CD4-positive, alpha-beta T cell treated with Interferon gamma for 1 hour (primary cell): ENCODE results near the gene AKR1B15.
A peak's percentile ranks its signal among the peaks of the same experiment; 100 is the strongest.
"Not testable (repeated sequence)": the region's sequence is repeated elsewhere in the genome, so short reads cannot be mapped to it uniquely, and the experiment has no call there.

Experiments used
- DNase-seq: peaks from one replicate; pipeline ENCODE4 v3.0.0-alpha.2; 2020

The AKR1B15 gene

DNA sequence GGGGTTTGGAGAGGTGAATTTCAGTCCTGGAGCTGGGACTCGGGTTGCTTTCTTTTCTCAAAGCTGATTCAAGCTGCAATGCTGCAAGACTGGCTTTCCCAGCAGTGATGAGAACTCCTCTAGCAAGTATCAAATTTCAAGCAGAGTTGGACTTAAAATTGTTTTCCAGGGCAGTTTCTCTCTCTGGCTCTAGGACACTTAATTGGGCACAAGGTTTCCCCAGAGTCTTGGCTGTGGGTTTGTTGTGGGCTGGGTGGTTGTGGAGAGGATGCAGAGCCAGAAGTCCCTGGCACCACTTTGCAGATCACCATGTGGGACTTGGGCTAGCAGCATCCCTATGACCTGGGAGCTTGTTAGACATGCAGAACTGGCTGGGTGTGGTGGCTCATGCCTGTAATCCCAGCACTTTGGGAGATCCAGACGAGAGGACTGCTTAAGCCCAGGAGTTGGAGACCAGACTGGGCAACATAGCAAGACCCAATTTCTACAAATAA lies 16.8 kb downstream of the AKR1B15 start:
- DNase-seq = no peak

DNA sequence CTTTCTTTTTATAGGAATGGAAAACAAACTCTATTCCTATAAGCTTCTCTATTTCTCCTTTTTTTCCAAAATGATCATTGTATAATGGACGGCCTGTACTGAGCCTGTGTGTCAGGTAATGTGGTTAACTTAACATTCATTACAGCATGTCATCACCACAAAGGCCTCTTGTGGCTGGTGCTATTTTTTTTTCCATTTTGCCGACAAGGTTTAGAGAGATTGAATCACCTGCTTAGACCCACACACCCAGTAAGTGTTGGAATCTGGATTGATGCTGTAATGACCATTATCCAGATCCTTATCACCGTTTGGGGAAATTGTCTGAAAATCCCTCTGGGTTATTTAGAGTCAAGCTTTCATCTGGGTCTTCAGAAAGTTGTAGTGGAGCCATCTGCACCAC lies 18.5 kb downstream of the AKR1B15 start:
- DNase-seq = no peak

DNA sequence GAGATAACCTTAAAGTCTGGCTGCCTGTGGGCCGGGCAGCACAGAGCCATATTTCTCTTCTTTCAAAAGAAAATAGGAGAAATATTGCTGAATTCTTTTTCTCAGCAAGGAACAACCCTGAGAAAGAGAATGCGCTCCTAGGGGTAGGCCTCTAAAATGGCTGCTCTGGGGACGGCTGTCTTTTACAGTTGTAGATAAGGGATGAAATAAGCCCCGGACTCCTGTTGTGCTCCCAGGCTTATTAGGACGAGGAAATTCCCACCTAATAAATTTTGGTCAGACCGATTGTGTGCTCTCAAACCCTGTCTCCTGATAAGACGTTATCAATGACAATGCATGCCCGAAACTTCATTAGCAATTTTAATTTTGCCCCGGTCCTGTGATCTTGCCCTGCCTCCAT lies 21.1 kb downstream of the AKR1B15 start:
- DNase-seq = not testable (repeated sequence)

DNA sequence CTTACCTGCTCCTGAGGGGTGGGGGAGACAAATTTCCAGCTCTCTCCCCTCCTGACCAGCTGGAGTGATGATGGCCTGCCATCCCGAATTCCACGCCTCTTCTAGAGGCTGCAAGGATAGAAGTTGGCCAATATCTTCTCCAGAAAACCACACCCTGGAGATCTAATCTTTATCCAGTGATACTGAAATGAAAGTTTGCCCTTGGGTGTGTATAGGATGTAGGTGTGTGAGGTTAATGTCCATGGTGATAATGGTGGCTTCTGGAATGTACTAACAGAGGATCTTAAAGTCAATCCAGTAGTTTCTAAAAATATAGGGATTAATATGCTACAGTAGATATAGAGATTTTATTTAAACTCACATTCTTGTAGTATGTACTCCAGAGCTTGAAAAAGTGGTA lies 22.2 kb downstream of the AKR1B15 start:
- no peak for DNase-seq

DNA sequence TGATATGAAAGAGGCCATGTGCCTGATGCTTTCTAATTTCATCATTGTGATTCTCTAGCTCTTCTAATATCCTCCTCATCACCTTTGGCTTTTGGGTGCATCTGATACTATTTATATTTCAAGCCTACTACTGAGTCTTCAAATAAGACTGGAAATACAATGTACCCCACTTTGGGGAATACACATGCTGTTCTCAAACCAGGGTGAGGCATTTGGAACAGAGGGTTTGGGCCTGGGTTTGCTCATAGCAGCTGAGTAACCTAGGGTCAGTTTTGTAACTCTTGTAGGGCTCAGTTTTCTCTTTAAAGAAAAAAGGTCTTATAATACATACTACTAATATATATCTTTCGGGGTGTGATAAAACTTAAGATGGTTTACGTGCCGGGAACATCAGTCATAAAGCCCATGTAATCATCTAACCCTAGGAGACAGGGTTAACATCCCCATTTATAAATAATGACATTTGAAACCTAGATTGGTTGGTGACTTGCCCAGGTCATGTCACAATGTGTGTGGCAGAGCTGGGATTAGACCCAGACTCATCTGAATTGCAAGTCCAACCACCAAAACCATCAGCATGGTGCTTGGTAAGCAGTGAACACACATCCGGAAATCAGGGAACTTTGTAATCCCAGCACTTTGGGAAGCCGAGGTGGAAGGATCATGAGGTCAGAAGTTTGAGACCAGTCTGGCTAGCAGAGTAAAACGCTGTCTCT lies 23.0 kb downstream of the AKR1B15 start:
- DNase-seq = no peak

DNA sequence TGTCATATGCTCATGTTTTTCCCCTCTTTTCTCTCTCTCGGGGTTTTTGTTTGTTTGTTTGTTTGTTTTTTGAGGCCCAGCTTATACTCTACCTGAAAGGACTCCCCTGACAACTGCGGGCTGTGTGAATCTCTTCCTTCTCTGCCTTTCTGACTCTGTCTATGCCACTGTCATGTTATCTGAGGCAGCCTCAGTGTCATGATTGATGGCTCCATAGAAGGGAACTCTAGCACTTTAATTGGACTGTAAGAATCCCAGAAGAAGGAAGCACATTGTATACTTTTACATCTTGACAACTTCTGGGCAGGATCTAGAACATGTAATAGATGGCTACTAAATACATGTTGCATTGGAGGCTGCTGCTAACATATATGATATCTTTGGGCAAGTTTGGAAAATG lies 25.4 kb downstream of the AKR1B15 start:
- DNase-seq = no peak

DNA sequence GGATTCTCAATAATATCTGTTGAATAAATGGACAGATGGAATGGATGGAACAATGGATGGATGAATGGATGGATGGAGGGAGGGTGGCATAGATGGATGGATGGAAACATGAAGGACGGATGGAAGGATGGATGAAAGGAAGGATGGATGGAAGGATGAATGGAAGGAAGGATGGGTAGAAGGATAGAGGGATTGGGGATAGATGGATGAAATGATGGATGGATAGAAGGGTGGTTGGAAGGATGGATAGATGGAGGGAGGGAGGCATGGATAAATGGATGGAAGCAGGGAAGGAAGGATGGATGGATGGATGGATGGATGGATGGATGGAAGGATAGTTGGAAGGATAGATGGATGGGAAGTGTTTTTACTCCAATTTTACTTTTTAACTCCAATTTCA lies 35.4 kb downstream of the AKR1B15 start:
- DNase-seq = no peak

DNA sequence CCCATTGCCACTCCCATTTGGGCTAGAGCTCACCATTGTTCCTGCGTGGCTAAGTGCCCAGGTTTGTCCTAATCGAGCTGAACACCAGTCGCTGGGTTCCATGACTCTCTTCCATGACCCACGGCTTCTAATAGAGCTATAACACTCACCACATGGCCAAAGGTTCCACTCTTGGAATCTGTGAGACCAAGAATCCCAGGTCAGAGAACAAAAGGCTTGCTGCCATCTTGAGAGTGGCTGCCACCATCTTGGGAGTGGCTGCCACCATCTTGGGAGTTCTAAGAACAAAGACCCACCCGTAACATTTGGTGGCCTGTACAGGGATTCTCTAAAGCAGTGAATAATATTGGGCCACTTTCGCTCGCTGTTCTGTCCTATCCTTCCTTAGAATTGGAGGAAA lies 37.0 kb downstream of the AKR1B15 start:
- no peak for DNase-seq

DNA sequence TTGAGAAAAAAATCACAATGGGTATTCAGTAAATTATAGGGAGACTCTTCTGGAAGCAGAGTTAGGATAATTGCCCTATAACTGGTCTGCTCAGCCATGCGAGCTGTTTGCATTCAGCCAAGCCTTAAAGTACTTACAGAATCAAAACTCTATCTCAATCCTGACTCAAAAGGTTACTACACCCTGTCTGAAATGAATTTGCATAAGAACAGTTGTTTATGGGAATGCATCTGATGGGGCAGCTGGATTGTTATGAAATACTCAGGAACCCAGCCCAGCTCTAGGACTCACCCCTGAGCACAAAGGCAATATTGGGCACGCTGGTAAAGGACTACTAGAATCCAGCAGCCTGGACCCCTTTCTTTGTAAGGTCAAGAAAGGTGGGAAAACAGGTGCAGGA lies 38.8 kb downstream of the AKR1B15 start:
- no peak for DNase-seq

DNA sequence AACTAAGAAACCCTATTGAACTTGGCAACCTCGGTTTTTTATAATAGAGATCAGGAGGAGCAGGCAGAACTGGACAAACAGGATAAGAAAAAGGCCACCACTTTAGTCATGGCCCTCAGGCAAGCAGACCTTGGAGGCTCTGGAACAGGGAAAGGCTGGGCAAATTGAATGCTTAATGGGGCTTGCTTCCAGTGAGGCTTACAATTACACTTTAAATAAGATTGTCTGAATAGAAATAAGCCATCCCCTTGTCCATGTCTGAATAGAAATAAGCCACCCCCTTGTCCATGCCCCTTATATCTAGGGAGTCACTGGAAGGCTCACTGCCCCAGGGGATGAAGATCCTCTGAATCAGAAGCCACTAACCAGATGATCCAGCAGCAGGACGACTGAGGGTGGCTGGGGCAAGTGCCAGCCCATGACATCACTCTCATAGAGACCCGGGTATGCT lies 40.6 kb downstream of the AKR1B15 start:
- DNase-seq = no peak

DNA sequence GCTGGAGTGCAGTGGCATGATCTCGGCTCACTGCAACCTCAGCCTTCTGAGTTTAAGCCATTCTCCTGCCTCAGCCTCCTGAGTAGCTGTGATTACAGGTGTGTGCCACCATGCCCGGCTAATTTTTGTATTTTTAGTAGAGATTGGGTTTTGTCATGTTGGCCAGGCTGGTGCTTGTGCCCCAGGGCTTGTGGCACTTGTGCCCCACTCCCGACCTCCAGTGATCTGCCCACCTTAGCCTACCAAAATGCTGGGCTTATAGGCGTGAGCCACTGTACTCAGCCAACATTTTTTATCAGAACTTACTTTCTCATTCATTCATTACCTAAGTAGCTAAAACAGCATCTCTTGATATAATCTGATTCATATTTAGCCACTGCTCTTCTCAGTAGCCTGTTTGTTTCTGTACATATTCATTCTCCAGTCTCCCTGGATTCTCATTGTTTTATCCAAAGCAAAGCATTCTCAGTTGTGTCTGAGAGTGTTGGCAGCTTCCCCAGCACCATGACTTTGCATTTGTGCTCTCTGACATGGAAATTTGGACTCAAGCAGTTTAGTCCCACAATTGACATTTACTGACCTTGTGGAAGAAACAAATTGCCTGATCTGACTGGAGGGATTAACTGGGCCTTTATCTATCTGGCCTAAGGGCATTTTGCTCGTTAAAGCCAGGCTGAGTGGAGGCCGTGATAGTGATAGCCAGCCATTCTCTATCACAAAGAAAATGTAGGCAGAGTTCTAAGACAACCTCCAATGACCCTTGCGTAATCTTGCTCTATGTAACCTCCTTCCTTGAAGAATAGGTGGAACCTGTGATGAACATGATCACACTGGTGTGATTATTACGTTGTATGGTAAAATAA lies 44.9 kb downstream of the AKR1B15 start:
- no peak for DNase-seq

DNA sequence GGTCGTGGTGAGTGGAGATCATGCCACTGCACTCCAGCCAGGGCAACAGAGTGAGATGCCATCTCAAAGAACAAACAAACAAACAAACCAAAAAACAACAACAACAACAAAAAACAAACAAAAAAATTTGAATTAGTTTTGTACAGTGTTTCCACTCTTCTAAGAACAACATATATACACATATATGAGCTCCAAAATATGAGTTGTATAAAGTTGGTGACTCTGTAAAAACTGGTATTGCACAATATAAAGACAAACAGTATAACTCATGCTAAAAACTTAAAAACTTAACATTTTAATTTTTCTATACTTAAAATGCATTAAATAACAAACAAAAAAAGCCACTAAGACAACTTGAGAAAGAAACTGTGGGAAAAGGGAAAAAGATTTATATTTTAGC lies 46.0 kb downstream of the AKR1B15 start:
- DNase-seq = no peak

DNA sequence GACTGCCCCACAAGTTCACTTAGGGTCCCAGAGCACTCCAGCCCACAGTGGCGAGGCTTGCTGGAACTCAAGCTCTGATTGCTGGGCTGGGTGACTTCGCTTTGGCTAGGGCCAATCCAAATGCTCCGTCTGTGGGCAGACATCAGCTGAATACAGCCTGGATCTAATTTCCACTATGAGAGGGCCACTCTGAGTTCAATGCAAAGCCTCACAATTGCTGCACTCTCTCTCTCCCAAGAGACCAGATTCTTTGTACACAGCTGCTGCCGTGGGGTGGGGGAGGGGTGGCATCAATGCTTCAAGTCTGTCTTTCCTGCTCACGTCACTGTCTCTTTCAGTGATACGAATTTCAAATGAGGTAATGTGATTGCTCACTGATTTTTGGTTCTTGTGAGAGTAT lies 50.5 kb downstream of the AKR1B15 start:
- no peak for DNase-seq

DNA sequence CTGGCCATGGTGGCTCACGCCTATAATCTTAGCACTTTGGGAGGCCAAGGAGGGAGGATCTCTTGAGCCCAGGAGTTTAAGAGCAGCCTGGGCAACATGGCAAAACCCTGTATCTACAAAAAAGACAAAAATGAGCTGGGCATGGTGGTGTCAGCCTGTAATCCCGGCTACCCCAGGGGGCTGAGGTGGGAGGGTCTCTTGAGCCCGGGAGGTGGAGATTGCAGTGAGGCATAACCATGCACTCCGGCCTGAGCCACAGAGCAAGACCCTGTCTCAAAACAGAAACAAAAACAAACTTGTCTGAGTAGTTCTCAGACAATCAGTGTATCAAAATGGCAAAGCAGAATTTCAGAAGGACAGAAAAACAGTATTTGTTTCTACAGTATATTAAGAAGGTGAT lies 52.5 kb downstream of the AKR1B15 start:
- DNase-seq = no peak

DNA sequence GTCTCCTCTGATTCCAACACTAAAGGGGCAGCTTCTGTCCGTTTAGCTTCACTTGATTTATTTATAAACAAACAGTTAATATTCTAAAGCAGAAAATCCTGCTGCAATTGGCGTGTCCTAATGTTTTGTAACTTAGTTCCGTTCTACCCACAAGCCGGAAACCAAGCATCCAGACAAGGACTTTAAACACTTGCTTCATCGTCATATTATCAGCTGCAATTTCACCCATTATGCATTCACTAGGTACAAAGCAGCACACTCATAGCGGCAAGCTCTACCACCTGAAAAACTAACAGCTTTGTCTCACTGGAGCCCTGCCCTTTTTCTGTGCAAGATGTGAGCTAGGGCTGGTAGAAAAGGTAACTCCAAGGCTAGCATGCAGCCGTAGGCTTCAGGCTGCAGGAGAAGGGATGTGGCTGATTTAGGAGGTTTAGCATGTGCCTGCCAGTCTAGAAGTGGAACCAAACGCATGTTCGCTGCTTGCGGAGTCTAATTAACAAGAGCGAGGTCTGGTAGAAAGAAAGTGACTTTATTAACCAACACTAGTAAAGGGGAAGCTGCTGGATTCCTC lies 54.1 kb downstream of the AKR1B15 start:
- DNase-seq = no peak

DNA sequence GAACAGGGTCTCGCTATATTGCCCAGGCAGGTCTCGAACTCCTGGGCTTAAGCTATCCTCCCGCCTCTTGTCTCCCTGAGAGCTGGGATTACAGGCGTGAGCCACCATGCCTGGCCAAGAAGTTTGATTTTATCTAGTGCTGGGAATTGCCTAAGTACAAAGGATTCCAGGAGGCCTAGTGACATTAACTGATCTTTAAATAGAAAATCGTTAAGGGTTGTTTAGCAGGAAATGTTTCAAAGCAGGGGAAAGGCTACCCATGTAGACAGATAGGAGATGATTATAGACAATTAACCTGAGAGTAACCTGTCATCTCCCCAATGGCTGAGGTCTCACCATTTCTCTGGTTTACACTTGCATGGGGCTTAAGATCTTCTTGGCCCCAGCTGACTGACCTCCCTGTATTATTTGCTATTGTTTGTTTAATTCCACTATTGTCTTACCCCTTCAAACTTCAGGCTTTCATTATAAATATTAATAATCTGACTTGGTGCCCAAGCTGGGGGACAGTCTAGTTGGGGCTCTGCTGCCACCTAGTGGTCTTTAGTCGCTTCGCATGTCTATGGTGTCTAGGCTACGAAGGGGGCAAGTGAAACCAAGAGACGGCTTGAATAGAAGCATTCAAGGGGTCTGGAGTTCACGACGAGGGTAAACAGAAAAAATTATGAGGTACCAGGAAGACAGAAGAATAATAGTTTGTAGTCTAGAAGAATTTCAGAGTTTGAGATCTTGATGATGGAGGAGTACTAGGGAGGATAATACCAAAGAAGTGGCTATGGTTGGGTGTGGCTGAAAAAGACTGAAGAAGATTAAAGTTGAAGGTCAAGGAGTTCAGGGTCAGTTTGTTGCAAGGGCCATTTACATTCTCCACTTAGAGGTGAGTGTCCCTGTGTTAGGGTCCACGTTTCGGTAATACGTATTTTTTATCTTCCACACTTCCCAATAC lies 57.3 kb downstream of the AKR1B15 start:
- peak; percentile 36 for DNase-seq

DNA sequence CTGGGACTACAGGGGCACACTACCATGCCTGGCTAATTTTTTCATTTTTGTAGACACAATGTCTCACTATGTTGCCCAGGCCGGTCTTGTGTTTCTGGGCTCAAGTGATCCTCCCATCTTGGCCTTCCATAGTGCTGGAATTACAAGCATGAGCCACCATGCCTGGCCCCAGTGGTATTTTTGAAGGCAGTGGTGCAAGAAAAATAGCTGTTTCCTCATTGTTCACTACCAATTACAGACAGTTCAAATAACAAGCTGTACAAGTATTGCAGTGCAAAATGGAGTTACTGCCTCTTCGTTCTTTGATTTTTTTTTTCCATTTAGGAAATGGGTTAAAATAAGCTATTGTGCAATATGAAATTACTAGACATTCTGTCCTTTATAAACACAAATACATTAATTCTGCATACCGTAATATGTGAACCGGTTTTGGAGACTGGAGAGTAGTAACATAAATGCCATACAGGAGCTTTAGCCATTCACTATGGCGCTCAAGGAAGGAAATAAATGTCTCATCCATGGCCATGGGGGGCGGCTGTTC lies 62.8 kb downstream of the AKR1B15 start:
- DNase-seq = no peak

DNA sequence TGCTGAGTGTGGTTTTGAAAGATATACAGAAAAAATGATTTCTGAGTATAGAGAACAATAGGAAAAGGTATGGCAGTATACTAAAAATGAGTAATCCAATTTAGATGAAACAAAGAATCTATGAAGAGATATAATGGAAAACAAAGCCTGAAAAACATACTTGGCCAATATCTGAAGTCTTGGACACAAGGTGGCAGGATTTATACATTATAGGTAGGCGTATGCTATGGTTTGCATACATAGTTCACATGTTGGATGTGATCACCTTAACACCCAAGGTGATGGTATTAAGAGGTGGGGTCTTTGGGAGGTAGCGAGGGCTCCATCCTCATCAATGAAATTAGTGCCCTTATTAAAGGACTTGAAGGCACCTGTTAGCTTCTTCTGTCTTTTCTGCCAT lies 63.3 kb downstream of the AKR1B15 start:
- no peak for DNase-seq

DNA sequence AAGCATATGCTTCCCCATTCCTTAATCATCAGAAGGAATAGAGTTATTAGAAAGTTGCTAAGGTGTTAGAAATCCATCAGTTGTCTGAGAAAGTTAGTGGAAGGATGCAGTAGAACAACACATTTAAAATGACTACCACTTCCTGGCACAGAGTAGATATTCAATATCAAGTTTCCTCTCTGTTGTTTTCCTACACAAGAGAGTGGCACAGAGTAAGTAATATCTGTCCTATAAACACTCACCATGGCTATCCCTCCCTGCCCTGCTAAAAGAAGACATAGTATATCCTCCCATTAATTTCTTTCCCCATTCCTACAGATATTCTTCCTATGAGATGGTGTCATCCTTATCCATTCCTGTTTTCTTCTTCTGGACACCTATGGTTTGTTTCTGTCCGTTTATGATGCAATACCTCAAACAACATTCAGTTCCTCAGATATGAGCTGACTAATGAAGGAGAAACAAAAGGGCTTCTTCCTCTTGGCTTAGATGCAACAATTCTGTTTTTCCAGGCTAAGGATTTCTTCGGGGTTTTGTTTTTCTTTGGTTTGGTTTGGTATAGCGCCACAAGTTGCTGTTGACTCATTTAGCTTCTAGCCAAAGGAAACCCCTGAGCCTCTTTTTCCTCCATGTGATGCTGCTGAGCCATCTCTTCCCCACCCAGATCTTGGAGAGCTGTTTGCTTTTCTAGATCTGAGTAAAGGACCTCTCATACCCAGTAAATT lies 64.9 kb downstream of the AKR1B15 start:
- DNase-seq = no peak

DNA sequence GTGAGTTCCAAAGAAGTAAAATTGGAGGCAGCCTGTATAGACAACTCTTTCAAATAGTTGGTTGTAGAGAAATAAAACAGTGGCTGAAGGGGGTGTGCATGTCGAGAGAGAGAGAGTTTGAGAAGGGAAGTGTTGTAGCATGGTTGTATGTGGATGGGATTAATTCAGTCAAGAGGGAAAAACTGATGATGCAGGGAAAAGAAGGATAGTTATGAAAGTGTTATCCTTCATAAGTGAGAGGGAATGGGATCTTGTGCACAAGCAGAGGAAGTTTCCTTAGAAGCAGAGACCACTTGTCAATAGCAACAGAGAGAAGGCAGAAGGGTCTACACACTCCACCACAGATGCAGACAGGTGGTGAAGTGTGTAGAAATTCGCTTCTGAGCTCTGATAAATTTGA lies 67.7 kb downstream of the AKR1B15 start:
- no peak for DNase-seq

DNA sequence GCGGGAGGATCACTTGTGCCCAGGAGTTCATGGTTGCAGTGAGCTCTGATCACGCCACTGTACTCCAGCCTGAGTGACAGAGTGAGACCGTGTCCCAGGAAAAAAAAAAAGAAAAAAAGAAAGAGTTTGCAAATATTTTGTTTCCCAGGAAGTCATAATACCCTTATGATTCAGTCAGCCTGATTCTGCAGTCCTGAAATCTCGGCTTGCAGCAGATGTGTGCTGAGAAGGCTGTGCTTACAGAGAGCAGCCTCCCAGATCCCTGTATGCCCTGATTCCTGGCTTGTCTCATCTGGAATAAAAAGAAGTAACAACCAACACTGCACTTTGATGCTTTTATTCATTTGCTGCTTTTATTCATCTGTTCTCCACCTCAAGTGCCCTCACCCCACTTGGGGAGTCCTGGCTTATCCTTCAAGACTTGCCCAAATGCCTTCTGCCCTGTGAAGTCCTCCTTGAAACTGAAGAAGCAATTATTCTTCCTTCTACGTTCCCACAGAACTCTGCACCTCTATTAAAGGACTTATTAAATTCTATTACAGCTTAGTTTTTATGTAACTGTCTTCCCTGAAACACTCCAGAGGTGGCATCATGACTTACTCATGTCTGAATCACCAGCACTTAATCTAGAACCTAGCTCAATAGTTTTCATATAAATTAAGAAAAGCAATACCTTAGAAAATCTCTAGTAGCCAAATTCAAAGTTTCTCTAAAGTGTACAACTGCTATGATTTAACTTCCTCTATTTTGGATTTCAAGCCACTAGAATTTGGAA lies 70.0 kb downstream of the AKR1B15 start:
- no peak for DNase-seq
